ENCODE results near the gene LANCL3. TPM values are rescaled to one million over a fixed set of nuclear protein-coding genes. Genes with fewer than 3 reads are reported as not detected.

Gene LANCL3
- total and polyA plus RNA-seq, 2 donors (not counting 1 experiment from before 2014, with no cell fraction given): 0.04 to 0.12 TPM

DNA sequence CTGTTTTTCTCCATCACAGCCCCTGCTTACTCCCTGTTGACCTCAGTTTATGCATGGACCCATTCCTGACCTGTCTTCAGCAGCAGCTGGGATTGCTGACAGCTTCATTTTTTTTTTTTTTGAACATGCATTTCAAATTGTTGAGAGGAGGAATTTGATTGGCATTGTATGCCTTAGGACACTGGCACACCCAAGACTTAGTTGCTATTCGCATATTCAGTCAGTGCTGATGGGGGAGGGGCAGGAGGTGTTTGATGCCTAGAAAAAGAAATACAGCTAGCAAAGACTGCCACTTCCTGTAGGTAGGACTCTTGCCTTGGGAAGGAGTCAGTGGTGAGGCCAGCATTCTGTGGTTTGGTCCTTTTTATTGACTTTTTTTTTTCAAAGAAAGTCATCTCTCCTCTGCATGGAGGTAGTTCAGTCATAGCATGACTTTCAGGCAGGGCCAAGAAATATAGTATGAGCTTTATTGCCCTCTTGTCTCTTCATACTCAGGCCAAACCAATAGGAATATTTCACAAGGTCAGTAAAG, 80.5 kb downstream of the LANCL3 start:
- POLR2A ChIA-PET: no interaction called here
- H3K27ac Mint-ChIP-seq: no peak overlapping the region
- H3K9me3 Mint-ChIP-seq (ENCODE audit: insufficient read depth): no peaks in the 10 kb centered on the region
- H3K4me1 Mint-ChIP-seq: no peaks in the 10 kb centered on the region
- no peaks in the 10 kb centered on the region for H3K4me1 ChIP-seq (ENCODE audit: control insufficient read depth in 2 of 2, insufficient read depth in 2 of 2, low read length in 2 of 2)
- no peak overlapping the region for H3K4me3 Mint-ChIP-seq
- no peak overlapping the region for H3K27ac ChIP-seq (ENCODE audit: low read length in 2 of 2)
- no peaks in the 10 kb centered on the region for H3K9me3 ChIP-seq (ENCODE audit: control extremely low read depth in 1 of 3, control insufficient read depth in 2 of 3, insufficient read depth in 1 of 3, low read length in 2 of 3)
- no peaks in the 10 kb centered on the region for H4K20me1 ChIP-seq (ENCODE audit: control insufficient read depth, insufficient read depth, low read length, poor library complexity, severe bottlenecking)
- H3K4me2 ChIP-seq (replicated peaks; ENCODE audit: low read depth, low read length, poor library complexity, severe bottlenecking): no peak overlapping the region
- H3K9ac ChIP-seq (ENCODE audit: low read length): no peak overlapping the region
- no peaks in the 10 kb centered on the region for H3K36me3 ChIP-seq (replicated peaks in 1 of 2; ENCODE audit: control extremely low read depth in 1 of 2, control insufficient read depth in 1 of 2, extremely low read depth in 1 of 2, insufficient read depth in 2 of 2, low read length in 1 of 2)
- H2AFZ ChIP-seq (ENCODE audit: insufficient read depth, low read depth, low read length, poor library complexity, severe bottlenecking): no peak overlapping the region
- no peak overlapping the region for H3K4me3 ChIP-seq (ENCODE audit: control extremely low read depth in 1 of 5, extremely low read depth in 1 of 5, insufficient read depth in 1 of 5, low read depth in 2 of 5, low read length in 4 of 5)
- no peak for DNase-seq
- TF ChIP-seq, protein P1, sequence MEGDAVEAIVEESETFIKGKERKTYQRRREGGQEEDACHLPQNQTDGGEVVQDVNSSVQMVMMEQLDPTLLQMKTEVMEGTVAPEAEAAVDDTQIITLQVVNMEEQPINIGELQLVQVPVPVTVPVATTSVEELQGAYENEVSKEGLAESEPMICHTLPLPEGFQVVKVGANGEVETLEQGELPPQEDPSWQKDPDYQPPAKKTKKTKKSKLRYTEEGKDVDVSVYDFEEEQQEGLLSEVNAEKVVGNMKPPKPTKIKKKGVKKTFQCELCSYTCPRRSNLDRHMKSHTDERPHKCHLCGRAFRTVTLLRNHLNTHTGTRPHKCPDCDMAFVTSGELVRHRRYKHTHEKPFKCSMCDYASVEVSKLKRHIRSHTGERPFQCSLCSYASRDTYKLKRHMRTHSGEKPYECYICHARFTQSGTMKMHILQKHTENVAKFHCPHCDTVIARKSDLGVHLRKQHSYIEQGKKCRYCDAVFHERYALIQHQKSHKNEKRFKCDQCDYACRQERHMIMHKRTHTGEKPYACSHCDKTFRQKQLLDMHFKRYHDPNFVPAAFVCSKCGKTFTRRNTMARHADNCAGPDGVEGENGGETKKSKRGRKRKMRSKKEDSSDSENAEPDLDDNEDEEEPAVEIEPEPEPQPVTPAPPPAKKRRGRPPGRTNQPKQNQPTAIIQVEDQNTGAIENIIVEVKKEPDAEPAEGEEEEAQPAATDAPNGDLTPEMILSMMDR (IDR thresholded peaks at IDR 0.05): no peak
- TF ChIP-seq EZH2 (IDR thresholded peaks at IDR 0.05; ENCODE audit: borderline replicate concordance, insufficient read depth, low read depth, low read length, poor library complexity, severe bottlenecking): no peak
- WGBS (ENCODE audit: insufficient coverage): 80% methylated on average over 1 of the region's 1 CpG
- H3K79me2 ChIP-seq (ENCODE audit: control insufficient read depth, insufficient read depth, low read length): no peaks in the 10 kb centered on the region
- H3K27me3 Mint-ChIP-seq: peaks cover 6% of the 10 kb centered on the region
- ATAC-seq (ENCODE audit: low read depth): no peak
- intact Hi-C loops (cut with micrococcal nuclease): no loop called here
- CTCF ChIA-PET: no interaction called here
- no peaks in the 10 kb centered on the region for H3K27me3 ChIP-seq (replicated peaks in 1 of 4; ENCODE audit: control extremely low read depth in 1 of 4, control insufficient read depth in 3 of 4, insufficient read depth in 4 of 4, low read length in 3 of 4)

DNA sequence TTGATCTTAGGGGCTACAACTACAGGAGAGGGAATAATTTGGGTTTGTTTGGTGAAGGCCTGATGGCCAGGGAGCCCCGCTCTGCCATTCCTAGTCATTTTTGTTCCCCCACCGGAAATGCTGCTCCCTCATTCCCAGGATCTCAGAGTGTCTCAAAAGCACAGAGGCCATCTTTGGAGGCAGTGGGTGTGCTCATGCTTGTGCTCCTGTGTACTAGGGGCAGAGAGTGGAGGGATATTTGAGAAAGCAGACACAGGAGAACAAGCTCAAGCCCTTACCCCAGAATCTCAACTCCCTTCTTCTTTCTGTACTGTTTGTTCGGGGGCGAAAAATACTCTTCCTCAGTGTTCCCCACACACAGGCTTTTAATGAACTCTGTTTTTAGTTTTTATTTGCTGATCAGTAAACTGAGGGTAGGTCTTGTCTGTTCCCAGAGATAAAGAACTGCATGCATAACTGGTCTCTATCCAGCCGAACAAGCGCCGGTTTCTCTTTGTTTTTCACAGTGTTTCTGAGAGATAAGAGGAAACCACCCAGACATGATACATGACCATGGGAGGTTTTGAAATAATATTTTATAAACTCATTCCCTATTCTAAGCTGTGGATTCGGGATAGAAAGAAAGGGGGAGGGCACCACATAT, 81.2 kb downstream of the LANCL3 start:
- Histone ChIP-seq H3K27me3 (replicated peaks in 1 of 4; ENCODE audit: control extremely low read depth in 1 of 4, control insufficient read depth in 3 of 4, insufficient read depth in 4 of 4, low read length in 3 of 4) (no peaks in the 10 kb centered on the region), H2AFZ (ENCODE audit: insufficient read depth, low read depth, low read length, poor library complexity, severe bottlenecking) (no peak overlapping the region), H3K4me2 (replicated peaks; ENCODE audit: low read depth, low read length, poor library complexity, severe bottlenecking) (no peak overlapping the region), H3K9me3 (ENCODE audit: control extremely low read depth in 1 of 3, control insufficient read depth in 2 of 3, insufficient read depth in 1 of 3, low read length in 2 of 3) (no peaks in the 10 kb centered on the region), H4K20me1 (ENCODE audit: control insufficient read depth, insufficient read depth, low read length, poor library complexity, severe bottlenecking) (no peaks in the 10 kb centered on the region), H3K9ac (ENCODE audit: low read length) (no peak overlapping the region), H3K4me1 (ENCODE audit: control insufficient read depth in 2 of 2, insufficient read depth in 2 of 2, low read length in 2 of 2) (no peaks in the 10 kb centered on the region), H3K79me2 (ENCODE audit: control insufficient read depth, insufficient read depth, low read length) (no peaks in the 10 kb centered on the region), H3K27ac (ENCODE audit: low read length in 2 of 2) (no peak overlapping the region), H3K36me3 (replicated peaks in 1 of 2; ENCODE audit: control extremely low read depth in 1 of 2, control insufficient read depth in 1 of 2, extremely low read depth in 1 of 2, insufficient read depth in 2 of 2, low read length in 1 of 2) (no peaks in the 10 kb centered on the region), H3K4me3 (ENCODE audit: control extremely low read depth in 1 of 5, extremely low read depth in 1 of 5, insufficient read depth in 1 of 5, low read depth in 2 of 5, low read length in 4 of 5) (no peak overlapping the region)
- H3K27me3 Mint-ChIP-seq: peaks cover 6% of the 10 kb centered on the region
- H3K27ac Mint-ChIP-seq: no peak overlapping the region
- no CpG with 5 or more reads among the region's 8 CpGs for WGBS (ENCODE audit: insufficient coverage)
- no peak for TF ChIP-seq EZH2 (IDR thresholded peaks at IDR 0.05; ENCODE audit: borderline replicate concordance, insufficient read depth, low read depth, low read length, poor library complexity, severe bottlenecking)
- TF ChIP-seq, protein P1 (IDR thresholded peaks at IDR 0.05): no peak
- ATAC-seq (ENCODE audit: low read depth) (no peak), DNase-seq (no peak)
- POLR2A ChIA-PET: no interaction called here
- intact Hi-C loops (cut with micrococcal nuclease): no loop called here
- H3K4me3 Mint-ChIP-seq: no peak overlapping the region
- H3K4me1 Mint-ChIP-seq: no peaks in the 10 kb centered on the region
- no peaks in the 10 kb centered on the region for H3K9me3 Mint-ChIP-seq (ENCODE audit: insufficient read depth)
- CTCF ChIA-PET: no interaction called here

Data from B cell (primary cell).